ENCODE results near the gene EXOC6B. TPM values are rescaled to one million over a fixed set of nuclear protein-coding genes. Genes with fewer than 3 reads are reported as not detected.

EXOC6B gene
- total RNA-seq, 1 donor, result 24.6 TPM

DNA sequence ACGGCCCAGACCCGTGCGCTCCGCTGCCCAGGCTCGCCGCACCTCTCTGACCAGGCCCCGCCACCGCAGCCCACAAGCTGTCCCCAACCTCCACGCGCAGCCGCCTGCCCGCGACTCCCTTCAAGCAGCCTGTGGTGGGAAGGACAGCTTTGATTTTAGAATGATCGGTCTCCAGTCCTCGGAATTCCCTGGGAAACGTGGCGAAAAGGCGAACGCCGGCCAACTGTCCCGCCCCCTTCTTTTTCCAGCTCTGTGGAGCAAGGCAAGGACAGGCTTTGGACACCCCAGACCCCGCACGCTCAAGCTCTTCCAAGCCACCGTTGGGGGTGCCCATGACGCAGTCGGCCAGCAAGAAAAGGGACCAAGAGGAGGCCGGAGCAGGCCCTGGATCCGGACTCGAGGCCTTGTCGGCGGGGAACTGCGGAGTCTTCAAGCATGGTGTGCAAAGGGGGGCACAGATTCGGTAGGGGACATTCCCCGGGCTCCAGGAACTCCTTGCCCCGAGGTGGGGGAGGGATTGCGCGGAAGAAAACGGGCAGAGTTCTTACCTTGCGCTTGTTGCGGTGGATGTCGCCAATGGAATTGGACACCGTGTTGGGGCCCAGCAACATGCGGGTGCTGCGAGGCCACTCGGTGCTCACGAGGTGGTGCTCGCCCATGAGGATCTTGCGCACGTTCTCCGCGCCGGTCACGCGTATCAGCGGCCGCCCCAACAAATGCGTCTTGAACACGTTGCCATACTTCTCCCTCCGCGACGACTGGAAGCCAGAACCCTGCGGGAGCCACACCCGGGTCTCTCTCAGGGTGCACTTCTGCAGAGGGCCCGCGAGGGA is 682.2 kb downstream of the EXOC6B start:
- TF ChIP-seq, protein P1, sequence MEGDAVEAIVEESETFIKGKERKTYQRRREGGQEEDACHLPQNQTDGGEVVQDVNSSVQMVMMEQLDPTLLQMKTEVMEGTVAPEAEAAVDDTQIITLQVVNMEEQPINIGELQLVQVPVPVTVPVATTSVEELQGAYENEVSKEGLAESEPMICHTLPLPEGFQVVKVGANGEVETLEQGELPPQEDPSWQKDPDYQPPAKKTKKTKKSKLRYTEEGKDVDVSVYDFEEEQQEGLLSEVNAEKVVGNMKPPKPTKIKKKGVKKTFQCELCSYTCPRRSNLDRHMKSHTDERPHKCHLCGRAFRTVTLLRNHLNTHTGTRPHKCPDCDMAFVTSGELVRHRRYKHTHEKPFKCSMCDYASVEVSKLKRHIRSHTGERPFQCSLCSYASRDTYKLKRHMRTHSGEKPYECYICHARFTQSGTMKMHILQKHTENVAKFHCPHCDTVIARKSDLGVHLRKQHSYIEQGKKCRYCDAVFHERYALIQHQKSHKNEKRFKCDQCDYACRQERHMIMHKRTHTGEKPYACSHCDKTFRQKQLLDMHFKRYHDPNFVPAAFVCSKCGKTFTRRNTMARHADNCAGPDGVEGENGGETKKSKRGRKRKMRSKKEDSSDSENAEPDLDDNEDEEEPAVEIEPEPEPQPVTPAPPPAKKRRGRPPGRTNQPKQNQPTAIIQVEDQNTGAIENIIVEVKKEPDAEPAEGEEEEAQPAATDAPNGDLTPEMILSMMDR (IDR thresholded peaks at IDR 0.05; ENCODE audit: extremely low read depth, low read depth, low read length), result no peak
- H3K4me2 ChIP-seq (ENCODE audit: insufficient read depth, low read length), result no peak overlapping the region
- H3K27ac ChIP-seq (ENCODE audit: low read depth, low read length), result no peak overlapping the region
- DNase-seq (ENCODE audit: insufficient read length, low spot score, missing footprints), result peak; percentile 87
- no peaks in the 10 kb centered on the region for H3K36me3 ChIP-seq (ENCODE audit: insufficient read depth, low read length)
- H3K9me3 ChIP-seq (ENCODE audit: low read depth, low read length), result no peaks in the 10 kb centered on the region
- peaks cover 4% of the 10 kb centered on the region for H3K4me1 ChIP-seq (ENCODE audit: insufficient read depth, low read length)
- H4K20me1 ChIP-seq (ENCODE audit: insufficient read depth, low read length), result no peaks in the 10 kb centered on the region
- H3K4me3 ChIP-seq (ENCODE audit: insufficient read depth, low read length), result no peak overlapping the region
- peaks cover 51% of the 10 kb centered on the region for H3K27me3 ChIP-seq (ENCODE audit: insufficient read depth, low read length)
- H3K79me2 ChIP-seq (ENCODE audit: insufficient read depth, low read length), result no peaks in the 10 kb centered on the region
- H2AFZ ChIP-seq (ENCODE audit: low read length), result no peak overlapping the region

DNA sequence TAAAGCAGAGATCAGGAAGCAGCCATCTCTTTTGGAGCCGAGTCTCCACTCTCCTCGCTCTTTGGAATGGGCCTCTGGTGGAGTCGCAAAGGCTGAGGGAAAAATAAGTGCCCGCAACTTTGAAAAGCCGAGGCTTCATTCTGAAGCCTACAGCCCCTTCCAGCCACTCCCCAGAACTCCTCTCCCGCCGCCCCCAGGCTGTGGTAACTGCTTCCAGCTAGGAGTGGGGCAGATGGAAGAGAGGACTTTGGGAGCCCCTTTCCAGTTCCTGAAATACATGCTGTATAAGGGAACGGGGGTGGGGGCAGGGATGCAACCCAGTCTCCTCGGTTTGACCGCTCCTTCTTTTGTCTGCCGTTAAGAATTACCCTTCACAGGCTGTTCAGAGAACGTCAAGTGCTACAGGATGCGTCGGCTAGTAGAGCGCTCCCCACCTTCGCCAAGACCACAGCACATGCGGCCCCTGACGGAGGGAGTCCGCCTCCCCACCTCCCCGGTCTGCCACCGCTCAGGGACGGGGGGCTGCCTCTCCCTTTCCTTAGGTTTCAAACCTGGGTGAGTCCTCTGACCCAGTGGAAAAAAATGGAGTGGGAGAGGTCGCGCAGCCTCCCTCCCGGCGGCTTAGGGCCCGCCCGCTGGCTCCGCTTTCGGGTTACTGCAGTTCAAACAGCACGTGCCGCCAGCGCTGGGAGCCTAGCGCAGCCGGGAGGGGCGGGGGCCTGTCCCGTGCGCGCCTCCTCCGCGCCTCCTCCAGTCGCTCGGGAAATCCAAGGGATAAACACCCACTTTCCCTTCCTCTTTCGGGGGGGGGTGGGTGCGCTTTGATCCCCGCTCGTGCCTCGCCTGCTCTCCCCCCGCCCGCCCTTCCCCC is 683.0 kb downstream of the EXOC6B start:
- Histone ChIP-seq H3K4me3 (ENCODE audit: insufficient read depth, low read length) (no peak overlapping the region), H3K36me3 (ENCODE audit: insufficient read depth, low read length) (no peaks in the 10 kb centered on the region), H3K9me3 (ENCODE audit: low read depth, low read length) (no peaks in the 10 kb centered on the region), H2AFZ (ENCODE audit: low read length) (no peak overlapping the region), H3K27ac (ENCODE audit: low read depth, low read length) (no peak overlapping the region), H3K79me2 (ENCODE audit: insufficient read depth, low read length) (no peaks in the 10 kb centered on the region), H3K4me1 (ENCODE audit: insufficient read depth, low read length) (no peaks in the 10 kb centered on the region), H3K27me3 (ENCODE audit: insufficient read depth, low read length) (peaks cover 46% of the 10 kb centered on the region), H4K20me1 (ENCODE audit: insufficient read depth, low read length) (no peaks in the 10 kb centered on the region), H3K4me2 (ENCODE audit: insufficient read depth, low read length) (no peak overlapping the region)
- peak; percentile 91 for DNase-seq (ENCODE audit: insufficient read length, low spot score, missing footprints)
- TF ChIP-seq, protein P1 (IDR thresholded peaks at IDR 0.05; ENCODE audit: extremely low read depth, low read depth, low read length), result no peak

DNA sequence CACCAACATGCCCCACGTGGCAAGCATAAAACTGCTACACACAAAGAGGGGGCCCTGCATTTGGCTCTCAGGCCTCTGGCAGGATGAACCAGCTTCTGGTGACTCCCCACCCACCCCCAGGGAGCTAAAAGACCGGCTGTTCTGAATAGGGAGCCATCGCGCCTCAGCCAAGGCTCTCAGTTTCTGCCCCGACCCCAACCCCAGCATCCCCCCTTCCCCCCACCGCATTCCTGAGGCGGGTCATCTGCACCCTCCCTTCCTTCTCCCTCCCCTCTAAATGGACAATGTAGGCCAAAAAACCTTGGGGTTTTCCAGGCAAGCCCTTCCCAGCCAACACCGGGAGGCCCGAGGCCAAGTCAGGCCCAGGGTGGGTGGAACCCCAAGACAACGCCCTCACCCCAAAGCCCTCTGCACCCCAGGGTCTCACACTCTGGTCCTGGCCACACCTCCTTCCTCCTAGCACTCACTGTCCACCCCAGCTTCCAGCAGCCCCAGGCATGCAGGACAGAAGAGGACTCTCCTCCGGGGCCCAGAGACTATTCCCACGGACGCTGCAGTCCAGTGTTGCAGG is 683.9 kb downstream of the EXOC6B start:
- peaks cover 42% of the 10 kb centered on the region for H3K27me3 ChIP-seq (ENCODE audit: insufficient read depth, low read length)
- DNase-seq (ENCODE audit: insufficient read length, low spot score, missing footprints), result no peak
- no peaks in the 10 kb centered on the region for H3K9me3 ChIP-seq (ENCODE audit: low read depth, low read length)
- H3K4me3 ChIP-seq (ENCODE audit: insufficient read depth, low read length), result no peak overlapping the region
- H3K79me2 ChIP-seq (ENCODE audit: insufficient read depth, low read length), result no peaks in the 10 kb centered on the region
- H3K36me3 ChIP-seq (ENCODE audit: insufficient read depth, low read length), result no peaks in the 10 kb centered on the region
- H3K27ac ChIP-seq (ENCODE audit: low read depth, low read length), result no peak overlapping the region
- no peak overlapping the region for H3K4me2 ChIP-seq (ENCODE audit: insufficient read depth, low read length)
- TF ChIP-seq, protein P1 (IDR thresholded peaks at IDR 0.05; ENCODE audit: extremely low read depth, low read depth, low read length), result no peak
- H2AFZ ChIP-seq (ENCODE audit: low read length), result no peak overlapping the region
- H4K20me1 ChIP-seq (ENCODE audit: insufficient read depth, low read length), result no peaks in the 10 kb centered on the region
- H3K4me1 ChIP-seq (ENCODE audit: insufficient read depth, low read length), result no peaks in the 10 kb centered on the region

Data from osteoblast (primary cell).